Activated naive CD8-positive, alpha-beta T cell treated with anti-CD3 and anti-CD28 coated beads, Interleukin-2, amount 10 ng/mL, durations not matched to agents 7 days and 5 days (primary cell): ENCODE measurements around the gene SPRR5. TPM values are rescaled to one million over a fixed set of nuclear protein-coding genes. Genes with fewer than 3 reads are reported as not detected.

ENCODE experiments used
- ATAC-seq: fragments of 150-1000 bp; cut with Tn5 transposase; one replicate; pipeline ENCODE4 v1.10.0; 2021; ENCODE audit warnings: low read depth, moderate library complexity
- POLR2A ChIA-PET: fragments of 350-600 bp; sonication (Branson Sonifier 250); formaldehyde crosslinking; loops from one replicate; lab custom pipeline; 2021; ENCODE audit warnings: antibody characterized with exemption; lab: Charles Lee
- DNase-seq: peaks from one replicate; pipeline ENCODE4 v3.0.0; 2021
- H3K27ac Mint-ChIP-seq: one replicate; pipeline ENCODE4 v1.8.0; 2022; ENCODE audit warnings: mild to moderate bottlenecking, mixed read lengths
- H3K27me3 Mint-ChIP-seq: one replicate; pipeline ENCODE4 v1.8.0; 2022; ENCODE audit warnings: mild to moderate bottlenecking, moderate library complexity, mixed read lengths
- H3K36me3 Mint-ChIP-seq: one replicate; pipeline ENCODE4 v1.8.0; 2021; ENCODE audit warnings: mild to moderate bottlenecking, mixed read lengths
- H3K4me1 Mint-ChIP-seq: one replicate; pipeline ENCODE4 v1.8.0; 2021; ENCODE audit warnings: mixed read lengths
- H3K4me3 Mint-ChIP-seq: one replicate; pipeline ENCODE4 v1.8.0; 2022; ENCODE audit warnings: mild to moderate bottlenecking, moderate library complexity, mixed read lengths
- H3K9me3 Mint-ChIP-seq: one replicate; pipeline ENCODE4 v1.8.0; 2021; ENCODE audit warnings: mixed read lengths
- total RNA-seq, 2 experiments: library from RNA; stranded (reverse); gene quantifications; one replicate each; pipeline ENCODE4 v1.2.3, GENCODE V29; 2021

SPRR5 gene
- total RNA-seq, 2 experiments from 2014 or later: not detected

GRCh38 chr1:152924191-152924590 lies 22.8 kb upstream of the SPRR5 start:
- H3K36me3 Mint-ChIP-seq: no peaks in the 10 kb centered on the region
- H3K27ac Mint-ChIP-seq: no peak overlapping the region
- peaks cover 2% of the 10 kb centered on the region for H3K27me3 Mint-ChIP-seq
- no peaks in the 10 kb centered on the region for H3K9me3 Mint-ChIP-seq
- POLR2A ChIA-PET: no interaction called here
- DNase-seq (no peak), ATAC-seq (no peak)
- no peak overlapping the region for H3K4me3 Mint-ChIP-seq
- H3K4me1 Mint-ChIP-seq: no peaks in the 10 kb centered on the region

- Mint-ChIP-seq H3K9me3 (no peaks in the 10 kb centered on the region), H3K27me3 (peaks cover 2% of the 10 kb centered on the region), H3K4me3 (no peak overlapping the region), H3K36me3 (no peaks in the 10 kb centered on the region), H3K4me1 (no peaks in the 10 kb centered on the region), H3K27ac (no peak overlapping the region)
- no peak for ATAC-seq
- POLR2A ChIA-PET: no interaction called here
- DNase-seq: no peak
These were observed 20.9 kb upstream of the SPRR5 start for GRCh38 chr1:152926091-152926490.

- POLR2A ChIA-PET: no interaction called here
- Mint-ChIP-seq H3K36me3 (no peaks in the 10 kb centered on the region), H3K4me1 (no peaks in the 10 kb centered on the region), H3K9me3 (no peaks in the 10 kb centered on the region), H3K27me3 (peaks cover 10% of the 10 kb centered on the region), H3K4me3 (no peak overlapping the region), H3K27ac (no peak overlapping the region)
- ATAC-seq: no peak
- DNase-seq: no peak
These were observed 18.3 kb upstream of the SPRR5 start for GRCh38 chr1:152928671-152929070.

DNA sequence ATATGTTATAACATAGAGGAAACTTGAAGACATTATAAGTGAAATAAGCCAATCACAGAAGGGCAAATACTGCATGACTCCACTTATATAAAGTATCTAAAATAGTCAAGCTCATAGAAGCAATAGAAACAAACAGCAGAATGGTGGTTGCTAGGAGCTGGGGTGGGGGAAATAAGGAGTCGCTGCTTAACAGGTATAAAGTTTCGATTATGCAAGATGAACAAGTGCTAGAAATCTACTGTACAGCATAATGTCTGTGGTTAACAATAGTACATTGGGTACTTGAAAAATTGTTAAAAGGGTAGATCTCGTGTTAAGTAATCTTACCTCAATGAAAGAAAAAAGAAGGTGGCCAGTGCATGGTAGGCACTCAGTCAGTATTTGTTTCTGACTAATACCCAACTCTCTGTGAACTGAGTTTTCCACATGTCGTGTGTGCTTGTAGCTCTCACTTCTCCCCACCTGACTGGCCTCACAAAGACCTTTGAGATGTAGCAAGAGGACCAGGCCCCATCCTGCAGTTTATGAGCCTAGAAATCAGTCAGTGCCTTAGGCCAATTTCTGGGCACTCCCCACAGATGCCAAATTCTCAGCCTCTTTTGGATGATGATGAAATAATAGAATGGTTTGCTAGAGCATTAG lies 14.7 kb upstream of the SPRR5 start:
- POLR2A ChIA-PET: no interaction called here
- H3K27ac Mint-ChIP-seq: no peak overlapping the region
- no peaks in the 10 kb centered on the region for H3K9me3 Mint-ChIP-seq
- H3K36me3 Mint-ChIP-seq: no peaks in the 10 kb centered on the region
- no peak overlapping the region for H3K4me3 Mint-ChIP-seq
- DNase-seq (no peak), ATAC-seq (no peak)
- H3K27me3 Mint-ChIP-seq: peaks cover 7% of the 10 kb centered on the region
- H3K4me1 Mint-ChIP-seq: no peaks in the 10 kb centered on the region

DNA sequence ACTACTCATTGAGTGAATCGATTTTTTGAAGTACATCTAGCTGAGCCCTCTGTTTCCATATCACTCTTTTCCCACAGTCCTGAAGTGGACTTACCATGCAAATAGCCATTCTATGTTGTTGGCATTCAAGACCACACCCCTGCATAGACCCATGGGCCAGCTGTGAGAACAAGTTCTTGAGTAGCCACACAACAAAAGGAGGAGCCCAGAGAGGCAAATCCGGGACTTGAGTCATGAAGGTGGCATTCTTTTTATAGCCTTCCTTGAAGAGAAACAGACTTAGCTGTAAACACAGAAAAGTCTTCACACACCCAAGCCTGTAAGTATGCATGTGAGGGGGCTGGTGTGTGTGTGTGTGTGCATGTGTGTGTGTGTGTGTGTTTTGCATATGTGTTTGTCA lies 13.8 kb upstream of the SPRR5 start:
- Mint-ChIP-seq H3K36me3 (no peaks in the 10 kb centered on the region), H3K27ac (no peak overlapping the region), H3K9me3 (no peaks in the 10 kb centered on the region), H3K27me3 (peaks cover 7% of the 10 kb centered on the region), H3K4me3 (no peak overlapping the region), H3K4me1 (no peaks in the 10 kb centered on the region)
- DNase-seq: no peak
- POLR2A ChIA-PET: no interaction called here
- ATAC-seq: no peak

- Mint-ChIP-seq H3K9me3 (no peaks in the 10 kb centered on the region), H3K4me3 (no peak overlapping the region), H3K36me3 (no peaks in the 10 kb centered on the region), H3K4me1 (no peaks in the 10 kb centered on the region), H3K27me3 (peaks cover 4% of the 10 kb centered on the region), H3K27ac (no peak overlapping the region)
- DNase-seq (no peak), ATAC-seq (no peak)
- POLR2A ChIA-PET: no interaction called here
These were observed 6.4 kb upstream of the SPRR5 start for GRCh38 chr1:152940614-152941013.

DNA sequence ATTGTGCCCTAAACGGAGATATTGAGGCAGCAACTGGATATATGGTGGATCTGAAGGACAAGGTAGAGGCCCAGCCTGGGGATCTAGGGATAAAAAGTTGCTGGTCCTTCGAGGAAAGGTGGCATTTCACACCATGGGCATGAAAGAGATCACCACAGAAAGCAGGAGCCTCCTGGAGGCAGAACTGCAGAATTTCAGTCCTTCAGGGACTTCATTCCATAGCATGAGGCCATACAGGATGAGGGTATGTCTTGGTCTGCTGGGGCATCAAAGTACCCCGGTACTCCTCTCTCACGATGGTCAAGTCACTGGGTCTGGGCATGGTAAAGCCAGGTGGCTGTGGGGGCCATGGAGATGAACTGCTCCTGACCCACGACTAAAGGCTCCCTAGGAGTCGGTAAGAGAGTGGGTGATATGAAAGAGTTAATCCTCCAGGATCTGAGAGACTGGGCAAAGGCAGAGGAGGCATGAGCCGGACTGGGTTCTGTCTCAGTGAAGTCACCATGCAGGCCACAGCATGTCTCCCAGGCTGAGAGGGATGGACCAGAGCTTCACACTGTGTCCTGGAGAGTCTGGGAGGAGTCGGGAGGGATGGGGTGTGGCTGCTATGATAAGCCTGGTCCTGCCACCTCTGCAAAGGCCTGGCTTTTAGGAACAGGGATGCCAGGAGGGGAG lies 5.8 kb upstream of the SPRR5 start:
- no peak for ATAC-seq
- no peak overlapping the region for H3K4me3 Mint-ChIP-seq
- H3K36me3 Mint-ChIP-seq: no peaks in the 10 kb centered on the region
- H3K9me3 Mint-ChIP-seq: no peaks in the 10 kb centered on the region
- POLR2A ChIA-PET: no interaction called here
- DNase-seq: no peak
- peaks cover 4% of the 10 kb centered on the region for H3K27me3 Mint-ChIP-seq
- H3K27ac Mint-ChIP-seq: no peak overlapping the region
- no peaks in the 10 kb centered on the region for H3K4me1 Mint-ChIP-seq

DNA sequence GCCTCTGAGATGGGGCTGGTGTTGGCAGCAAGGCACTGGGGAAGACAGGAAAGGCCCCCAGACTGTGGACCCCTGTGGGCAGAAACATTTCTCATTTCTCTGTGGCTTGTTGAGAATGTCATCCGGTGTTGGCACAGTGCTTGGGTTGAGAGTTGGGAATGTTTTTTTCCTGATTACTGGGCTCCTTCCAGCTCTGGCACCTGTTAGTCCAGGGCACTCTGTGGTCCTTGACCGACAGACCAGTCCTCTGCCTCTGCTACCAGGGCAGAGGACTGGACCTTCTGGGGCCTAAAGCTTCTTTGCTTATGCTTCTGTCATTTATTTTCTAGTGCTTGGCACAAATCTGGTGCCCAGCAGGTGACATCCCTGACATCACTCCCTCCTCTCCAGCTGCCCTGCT lies 4.8 kb upstream of the SPRR5 start:
- H3K4me3 Mint-ChIP-seq: no peak overlapping the region
- H3K4me1 Mint-ChIP-seq: no peaks in the 10 kb centered on the region
- ATAC-seq: no peak
- no peak overlapping the region for H3K27ac Mint-ChIP-seq
- no peaks in the 10 kb centered on the region for H3K36me3 Mint-ChIP-seq
- DNase-seq: no peak
- no peaks in the 10 kb centered on the region for H3K9me3 Mint-ChIP-seq
- H3K27me3 Mint-ChIP-seq: peaks cover 7% of the 10 kb centered on the region
- POLR2A ChIA-PET: no interaction called here

DNA sequence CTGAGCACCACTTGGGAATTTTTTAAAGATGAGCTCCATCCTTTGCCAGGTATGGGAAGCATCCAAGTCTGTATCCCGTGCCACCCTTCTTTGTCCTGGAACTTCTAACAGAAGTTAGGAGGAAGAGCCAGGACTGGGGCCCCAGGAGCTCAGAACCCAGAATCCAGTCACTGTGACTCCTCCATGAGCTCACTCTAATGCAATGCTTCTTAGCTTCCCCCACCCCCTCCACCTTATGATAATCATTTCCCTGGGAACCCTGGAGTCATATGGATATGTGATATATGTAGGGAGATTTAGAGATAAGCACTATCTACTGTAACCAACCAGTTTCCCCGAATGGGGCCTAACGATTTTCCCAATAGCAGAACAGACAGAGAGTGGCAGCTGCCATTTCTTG lies 758 bp upstream of the SPRR5 start:
- no peaks in the 10 kb centered on the region for H3K9me3 Mint-ChIP-seq
- H3K27me3 Mint-ChIP-seq: peaks cover 4% of the 10 kb centered on the region
- no peak overlapping the region for H3K4me3 Mint-ChIP-seq
- no peak overlapping the region for H3K27ac Mint-ChIP-seq
- ATAC-seq (no peak), DNase-seq (no peak)
- no peaks in the 10 kb centered on the region for H3K36me3 Mint-ChIP-seq
- POLR2A ChIA-PET: interaction anchor here (0.6 kb wide), 1 partner anchor 33 kb away, joined by 3 read pairs; no protein-coding TSS in a partner anchor
- H3K4me1 Mint-ChIP-seq: no peaks in the 10 kb centered on the region

DNA sequence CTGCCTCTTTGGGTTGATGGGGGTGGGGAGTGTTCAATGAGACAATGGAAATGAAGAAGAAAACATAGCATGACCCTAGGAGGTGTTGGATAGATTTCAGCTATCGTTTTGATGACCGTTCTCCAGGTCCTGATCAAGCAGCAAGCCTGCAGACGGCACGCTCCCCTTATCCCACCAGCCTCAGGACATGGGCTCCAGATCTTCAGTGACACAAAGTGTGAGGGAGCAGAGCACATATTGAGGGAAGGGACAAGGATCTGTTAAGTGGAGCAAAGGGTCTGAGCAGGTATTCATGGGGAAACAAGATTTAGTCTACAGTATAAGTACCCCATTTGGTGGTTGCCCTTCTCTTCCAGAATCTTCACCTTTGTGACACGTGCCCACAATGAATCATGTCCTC lies 4.7 kb downstream of the SPRR5 start:
- DNase-seq: no peak
- peaks cover 2% of the 10 kb centered on the region for H3K27me3 Mint-ChIP-seq
- no peak overlapping the region for H3K4me3 Mint-ChIP-seq
- H3K36me3 Mint-ChIP-seq: no peaks in the 10 kb centered on the region
- H3K9me3 Mint-ChIP-seq: no peaks in the 10 kb centered on the region
- no peaks in the 10 kb centered on the region for H3K4me1 Mint-ChIP-seq
- no peak overlapping the region for H3K27ac Mint-ChIP-seq
- POLR2A ChIA-PET: no interaction called here
- no peak for ATAC-seq

GRCh38 chr1:152953761-152954160 lies 6.8 kb downstream of the SPRR5 start:
- no peak overlapping the region for H3K27ac Mint-ChIP-seq
- no peaks in the 10 kb centered on the region for H3K4me1 Mint-ChIP-seq
- H3K36me3 Mint-ChIP-seq: no peaks in the 10 kb centered on the region
- DNase-seq (no peak), ATAC-seq (no peak)
- no peaks in the 10 kb centered on the region for H3K9me3 Mint-ChIP-seq
- no peak overlapping the region for H3K4me3 Mint-ChIP-seq
- H3K27me3 Mint-ChIP-seq: peaks cover 2% of the 10 kb centered on the region
- POLR2A ChIA-PET: no interaction called here

DNA sequence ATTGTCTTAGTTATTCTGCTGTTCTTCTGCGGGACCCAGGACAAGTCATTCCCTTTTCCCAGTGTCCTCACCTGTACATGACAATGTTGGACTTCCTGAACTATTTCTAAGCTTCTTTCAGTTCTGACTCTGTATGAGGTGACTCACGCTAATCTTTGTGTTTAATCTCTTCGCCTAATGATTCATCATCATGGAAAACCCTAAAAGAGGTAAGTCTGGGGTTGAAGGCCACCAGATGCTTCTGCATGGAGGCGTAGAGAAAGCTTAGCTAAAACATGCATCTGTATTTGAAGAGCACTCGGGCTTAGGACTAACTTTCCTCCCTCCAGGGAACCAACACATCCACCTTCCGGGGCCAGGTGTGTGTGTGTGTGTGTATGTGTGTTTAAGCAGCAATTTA lies 7.4 kb downstream of the SPRR5 start:
- H3K4me3 Mint-ChIP-seq: no peak overlapping the region
- DNase-seq (no peak), ATAC-seq (no peak)
- POLR2A ChIA-PET: no interaction called here
- H3K9me3 Mint-ChIP-seq: no peaks in the 10 kb centered on the region
- no peaks in the 10 kb centered on the region for H3K4me1 Mint-ChIP-seq
- H3K36me3 Mint-ChIP-seq: no peaks in the 10 kb centered on the region
- peaks cover 2% of the 10 kb centered on the region for H3K27me3 Mint-ChIP-seq
- H3K27ac Mint-ChIP-seq: no peak overlapping the region

- Mint-ChIP-seq H3K36me3 (no peaks in the 10 kb centered on the region), H3K9me3 (no peaks in the 10 kb centered on the region), H3K4me3 (no peak overlapping the region), H3K4me1 (no peaks in the 10 kb centered on the region), H3K27me3 (peaks cover 2% of the 10 kb centered on the region), H3K27ac (no peak overlapping the region)
- DNase-seq (no peak), ATAC-seq (no peak)
- POLR2A ChIA-PET: no interaction called here
These were observed 10.6 kb downstream of the SPRR5 start for GRCh38 chr1:152957561-152957960.

DNA sequence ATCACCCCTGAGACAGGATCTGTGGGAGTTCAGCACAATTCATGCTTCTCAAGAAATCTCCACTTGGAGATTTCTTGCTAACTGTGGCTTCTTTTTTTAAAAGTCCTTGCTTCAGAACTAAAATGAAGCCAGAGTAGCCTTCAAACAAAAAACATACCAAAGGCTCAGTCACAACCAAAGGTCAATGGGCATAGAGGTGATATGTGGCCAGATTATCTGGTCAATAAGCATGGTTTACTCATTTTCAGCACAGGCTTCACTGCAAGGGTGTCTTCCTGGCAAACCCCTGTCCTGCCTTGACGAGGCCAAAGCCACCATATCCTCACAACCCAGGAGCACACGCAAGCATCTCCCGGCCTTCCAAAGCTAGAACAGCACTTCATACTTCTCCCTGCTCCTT lies 12.3 kb downstream of the SPRR5 start:
- H3K27me3 Mint-ChIP-seq: peaks cover 2% of the 10 kb centered on the region
- no peaks in the 10 kb centered on the region for H3K4me1 Mint-ChIP-seq
- no peak overlapping the region for H3K27ac Mint-ChIP-seq
- ATAC-seq: no peak
- no peaks in the 10 kb centered on the region for H3K36me3 Mint-ChIP-seq
- H3K4me3 Mint-ChIP-seq: no peak overlapping the region
- no peak for DNase-seq
- H3K9me3 Mint-ChIP-seq: no peaks in the 10 kb centered on the region
- POLR2A ChIA-PET: no interaction called here
